ENCODE data around the gene UBE2E1. TPM values are rescaled to one million over a fixed set of nuclear protein-coding genes. Genes with fewer than 3 reads are reported as not detected.
A peak's percentile ranks its signal among the peaks of the same experiment; 100 is the strongest.
"Not testable (repeated sequence)": the region's sequence is repeated elsewhere in the genome, so short reads cannot be mapped to it uniquely, and the experiment has no call there.

Gene UBE2E1
- total RNA-seq, 2 donors from 2014 or later: 62.2 to 70.7 TPM

- ATAC-seq: peak; percentile 95
- H3K27me3 Mint-ChIP-seq: no peaks in the 10 kb centered on the region
- H3K4me1 Mint-ChIP-seq: peaks cover 37% of the 10 kb centered on the region
- no peaks in the 10 kb centered on the region for H3K36me3 Mint-ChIP-seq (ENCODE audit: low read depth)
- peak; percentile 91 to 95 (median 95) for DNase-seq
- peak within 1 kb of the TSS; percentile 98 for H3K4me3 Mint-ChIP-seq
- H3K27ac Mint-ChIP-seq: peak within 1 kb of the TSS; percentile 98
- no peaks in the 10 kb centered on the region for H3K9me3 ChIP-seq (ENCODE audit: control insufficient read depth, low read length, poor library complexity, severe bottlenecking)
Observed at GRCh38 chr3:23916886-23917678, 111.3 kb downstream of the UBE2E1 start, which contains the start of the genes NKIRAS1 and RPL15. Gene NKIRAS1 (minus strand): TSS chr3:23916990. CDS start chr3:23910904, 6,086 bp downstream. Gene RPL15 (plus strand): TSS chr3:23917132. CDS start chr3:23917860, 728 bp downstream.

- H3K4me3 Mint-ChIP-seq: peak overlapping the region; percentile 98
- not testable (repeated sequence) for H3K27me3 Mint-ChIP-seq; DNase-seq; H3K9me3 ChIP-seq (ENCODE audit: control insufficient read depth, low read length, poor library complexity, severe bottlenecking); H3K36me3 Mint-ChIP-seq (ENCODE audit: low read depth); ATAC-seq
- peak overlapping the region; percentile 98 for H3K27ac Mint-ChIP-seq
- H3K4me1 Mint-ChIP-seq: peaks cover 37% of the 10 kb centered on the region
Observed at GRCh38 chr3:23917679-23918303, 112.0 kb downstream of the UBE2E1 start.

GRCh38 chr3:23918331-23918730 lies 112.6 kb downstream of the UBE2E1 start:
- peak overlapping the region; percentile 98 for H3K27ac Mint-ChIP-seq
- not testable (repeated sequence) for H3K36me3 Mint-ChIP-seq (ENCODE audit: low read depth); DNase-seq; ATAC-seq; H3K27me3 Mint-ChIP-seq; H3K9me3 ChIP-seq (ENCODE audit: control insufficient read depth, low read length, poor library complexity, severe bottlenecking)
- peak overlapping the region; percentile 98 for H3K4me3 Mint-ChIP-seq
- peaks cover 37% of the 10 kb centered on the region for H3K4me1 Mint-ChIP-seq

- Mint-ChIP-seq H3K4me3 (no peak overlapping the region), H3K36me3 (ENCODE audit: low read depth) (no peaks in the 10 kb centered on the region), H3K4me1 (peaks cover 37% of the 10 kb centered on the region), H3K27ac (peak overlapping the region; percentile 98), H3K27me3 (no peaks in the 10 kb centered on the region)
- DNase-seq (no peak), ATAC-seq (no peak)
- H3K9me3 ChIP-seq (ENCODE audit: control insufficient read depth, low read length, poor library complexity, severe bottlenecking): no peaks in the 10 kb centered on the region
Observed at GRCh38 chr3:23919628-23920027, 113.9 kb downstream of the UBE2E1 start.

GRCh38 chr3:23920151-23920655 lies 114.4 kb downstream of the UBE2E1 start:
- H3K27me3 Mint-ChIP-seq: no peaks in the 10 kb centered on the region
- no peaks in the 10 kb centered on the region for H3K9me3 ChIP-seq (ENCODE audit: control insufficient read depth, low read length, poor library complexity, severe bottlenecking)
- no peaks in the 10 kb centered on the region for H3K36me3 Mint-ChIP-seq (ENCODE audit: low read depth)
- H3K27ac Mint-ChIP-seq: peak overlapping the region; percentile 53
- DNase-seq: no peak
- no peak overlapping the region for H3K4me3 Mint-ChIP-seq
- peaks cover 34% of the 10 kb centered on the region for H3K4me1 Mint-ChIP-seq
- ATAC-seq: no peak

- Mint-ChIP-seq H3K4me1 (peaks cover 26% of the 10 kb centered on the region), H3K36me3 (ENCODE audit: low read depth) (no peaks in the 10 kb centered on the region), H3K27ac (peak overlapping the region; percentile 53), H3K4me3 (peak overlapping the region; percentile 15), H3K27me3 (no peaks in the 10 kb centered on the region)
- H3K9me3 ChIP-seq (ENCODE audit: control insufficient read depth, low read length, poor library complexity, severe bottlenecking): no peaks in the 10 kb centered on the region
- DNase-seq (no peak), ATAC-seq (no peak)
Observed at GRCh38 chr3:23921052-23921511, 115.3 kb downstream of the UBE2E1 start.

- DNase-seq: no peak
- no peaks in the 10 kb centered on the region for H3K27me3 Mint-ChIP-seq
- no peak overlapping the region for H3K27ac Mint-ChIP-seq
- H3K36me3 Mint-ChIP-seq (ENCODE audit: low read depth): no peaks in the 10 kb centered on the region
- H3K9me3 ChIP-seq (ENCODE audit: control insufficient read depth, low read length, poor library complexity, severe bottlenecking): no peaks in the 10 kb centered on the region
- no peak overlapping the region for H3K4me3 Mint-ChIP-seq
- no peak for ATAC-seq
- peaks cover 12% of the 10 kb centered on the region for H3K4me1 Mint-ChIP-seq
Observed at GRCh38 chr3:23923786-23924185, 118.0 kb downstream of the UBE2E1 start.

- H3K36me3 Mint-ChIP-seq (ENCODE audit: low read depth): peaks cover 2% of the 10 kb centered on the region
- H3K4me3 Mint-ChIP-seq: no peak overlapping the region
- ATAC-seq: no peak
- peaks cover 1% of the 10 kb centered on the region for H3K27me3 Mint-ChIP-seq
- DNase-seq: no peak
- peaks cover 3% of the 10 kb centered on the region for H3K4me1 Mint-ChIP-seq
- H3K27ac Mint-ChIP-seq: no peak overlapping the region
- H3K9me3 ChIP-seq (ENCODE audit: control insufficient read depth, low read length, poor library complexity, severe bottlenecking): no peaks in the 10 kb centered on the region
Observed at GRCh38 chr3:23926246-23926645, 120.5 kb downstream of the UBE2E1 start.

GRCh38 chr3:23926736-23927135 lies 121.0 kb downstream of the UBE2E1 start:
- H3K4me1 Mint-ChIP-seq: peaks cover 6% of the 10 kb centered on the region
- DNase-seq: no peak
- no peak overlapping the region for H3K4me3 Mint-ChIP-seq
- H3K9me3 ChIP-seq (ENCODE audit: control insufficient read depth, low read length, poor library complexity, severe bottlenecking): no peaks in the 10 kb centered on the region
- peaks cover 5% of the 10 kb centered on the region for H3K36me3 Mint-ChIP-seq (ENCODE audit: low read depth)
- peaks cover 6% of the 10 kb centered on the region for H3K27me3 Mint-ChIP-seq
- H3K27ac Mint-ChIP-seq: no peak overlapping the region
- ATAC-seq: no peak

- Mint-ChIP-seq H3K4me3 (no peak overlapping the region), H3K27me3 (peaks cover 12% of the 10 kb centered on the region), H3K4me1 (peaks cover 6% of the 10 kb centered on the region), H3K27ac (peak overlapping the region; percentile 54), H3K36me3 (ENCODE audit: low read depth) (peaks cover 5% of the 10 kb centered on the region)
- DNase-seq (no peak), ATAC-seq (no peak)
- H3K9me3 ChIP-seq (ENCODE audit: control insufficient read depth, low read length, poor library complexity, severe bottlenecking): no peaks in the 10 kb centered on the region
Observed at GRCh38 chr3:23928524-23928923, 122.8 kb downstream of the UBE2E1 start.

- H3K4me3 Mint-ChIP-seq: no peak overlapping the region
- H3K27ac Mint-ChIP-seq: no peak overlapping the region
- peaks cover 2% of the 10 kb centered on the region for H3K9me3 ChIP-seq (ENCODE audit: control insufficient read depth, low read length, poor library complexity, severe bottlenecking)
- peaks cover 7% of the 10 kb centered on the region for H3K36me3 Mint-ChIP-seq (ENCODE audit: low read depth)
- ATAC-seq (no peak), DNase-seq (no peak)
- H3K4me1 Mint-ChIP-seq: peaks cover 4% of the 10 kb centered on the region
- H3K27me3 Mint-ChIP-seq: peaks cover 13% of the 10 kb centered on the region
Observed at GRCh38 chr3:23931597-23931996, 125.8 kb downstream of the UBE2E1 start.

- H3K9me3 ChIP-seq (ENCODE audit: control insufficient read depth, low read length, poor library complexity, severe bottlenecking): peaks cover 2% of the 10 kb centered on the region
- DNase-seq (no peak), ATAC-seq (no peak)
- H3K27me3 Mint-ChIP-seq: peaks cover 20% of the 10 kb centered on the region
- H3K4me1 Mint-ChIP-seq: peaks cover 4% of the 10 kb centered on the region
- no peak overlapping the region for H3K27ac Mint-ChIP-seq
- no peak overlapping the region for H3K4me3 Mint-ChIP-seq
- peaks cover 7% of the 10 kb centered on the region for H3K36me3 Mint-ChIP-seq (ENCODE audit: low read depth)
Observed at GRCh38 chr3:23932571-23932970, 126.8 kb downstream of the UBE2E1 start.

GRCh38 chr3:23934253-23934652 lies 128.5 kb downstream of the UBE2E1 start:
- DNase-seq: no peak
- no peak for ATAC-seq
- H3K27me3 Mint-ChIP-seq: peaks cover 20% of the 10 kb centered on the region

More at GRCh38 chr3:23934253-23934652, 128.5 kb downstream of the UBE2E1 start:
- Mint-ChIP-seq H3K4me1 (peaks cover 4% of the 10 kb centered on the region), H3K36me3 (ENCODE audit: low read depth) (peaks cover 7% of the 10 kb centered on the region), H3K4me3 (no peak overlapping the region), H3K27ac (no peak overlapping the region)
- H3K9me3 ChIP-seq (ENCODE audit: control insufficient read depth, low read length, poor library complexity, severe bottlenecking): peaks cover 2% of the 10 kb centered on the region
